ENCODE data around the gene ARHGEF38. TPM values are rescaled to one million over a fixed set of nuclear protein-coding genes. Genes with fewer than 3 reads are reported as not detected.
A peak's percentile ranks its signal among the peaks of the same experiment; 100 is the strongest.
"Not testable (repeated sequence)": the region's sequence is repeated elsewhere in the genome, so short reads cannot be mapped to it uniquely, and the experiment has no call there.

Gene ARHGEF38
- total RNA-seq, 1 donor from 2014 or later: 1.6 TPM

GRCh38 chr4:105686571-105686970, 134.2 kb downstream of the ARHGEF38 start:
- H3K4me3 Mint-ChIP-seq (ENCODE audit: low read depth): no peak overlapping the region
- no peak for DNase-seq (ENCODE audit: low spot score, unreplicated experiment)
- no peak overlapping the region for H3K27ac Mint-ChIP-seq
- no peaks in the 10 kb centered on the region for H3K27me3 Mint-ChIP-seq
- no peak for TF ChIP-seq CTCF (IDR thresholded peaks at IDR 0.05; ENCODE audit: unreplicated experiment)
- H3K4me1 Mint-ChIP-seq (ENCODE audit: low read depth): no peaks in the 10 kb centered on the region
- no peaks in the 10 kb centered on the region for H3K9me3 Mint-ChIP-seq (ENCODE audit: low read depth)
- H3K36me3 Mint-ChIP-seq (ENCODE audit: insufficient read depth): peaks cover 11% of the 10 kb centered on the region

GRCh38 chr4:105694812-105695211, 142.4 kb downstream of the ARHGEF38 start:
- not testable (repeated sequence) for H3K9me3 Mint-ChIP-seq (ENCODE audit: low read depth); H3K4me1 Mint-ChIP-seq (ENCODE audit: low read depth); H3K4me3 Mint-ChIP-seq (ENCODE audit: low read depth); DNase-seq (ENCODE audit: low spot score, unreplicated experiment); H3K27ac Mint-ChIP-seq; H3K27me3 Mint-ChIP-seq
- peaks cover 14% of the 10 kb centered on the region for H3K36me3 Mint-ChIP-seq (ENCODE audit: insufficient read depth)

GRCh38 chr4:105695832-105696231, 143.4 kb downstream of the ARHGEF38 start:
- DNase-seq (ENCODE audit: low spot score, unreplicated experiment): not testable (repeated sequence)

GRCh38 chr4:105698607-105699006, 146.2 kb downstream of the ARHGEF38 start:
- Mint-ChIP-seq H3K36me3 (ENCODE audit: insufficient read depth) (peaks cover 11% of the 10 kb centered on the region), H3K4me3 (ENCODE audit: low read depth) (no peak overlapping the region), H3K27ac (no peak overlapping the region), H3K9me3 (ENCODE audit: low read depth) (no peaks in the 10 kb centered on the region), H3K4me1 (ENCODE audit: low read depth) (no peaks in the 10 kb centered on the region), H3K27me3 (no peaks in the 10 kb centered on the region)
- no peak for DNase-seq (ENCODE audit: low spot score, unreplicated experiment)
- TF ChIP-seq CTCF (IDR thresholded peaks at IDR 0.05; ENCODE audit: unreplicated experiment): no peak

More at GRCh38 chr4:105695832-105696231, 143.4 kb downstream of the ARHGEF38 start:
- H3K36me3 Mint-ChIP-seq (ENCODE audit: insufficient read depth): peaks cover 14% of the 10 kb centered on the region
- not testable (repeated sequence) for H3K9me3 Mint-ChIP-seq (ENCODE audit: low read depth); H3K4me3 Mint-ChIP-seq (ENCODE audit: low read depth); H3K4me1 Mint-ChIP-seq (ENCODE audit: low read depth); H3K27ac Mint-ChIP-seq; H3K27me3 Mint-ChIP-seq

GRCh38 chr4:105707782-105708180, 155.4 kb downstream of the ARHGEF38 start:
- Mint-ChIP-seq H3K9me3 (ENCODE audit: low read depth) (peaks cover 3% of the 10 kb centered on the region), H3K27ac (peak overlapping the region; percentile 99), H3K27me3 (no peaks in the 10 kb centered on the region), H3K4me3 (ENCODE audit: low read depth) (peak overlapping the region; percentile 98), H3K36me3 (ENCODE audit: insufficient read depth) (peaks cover 4% of the 10 kb centered on the region), H3K4me1 (ENCODE audit: low read depth) (peaks cover 30% of the 10 kb centered on the region)
- no peak for DNase-seq (ENCODE audit: low spot score, unreplicated experiment)
- no peak for TF ChIP-seq CTCF (IDR thresholded peaks at IDR 0.05; ENCODE audit: unreplicated experiment)

- H3K36me3 Mint-ChIP-seq (ENCODE audit: insufficient read depth): peaks cover 4% of the 10 kb centered on the region
- peak within 1 kb of the TSS; percentile 98 for H3K4me3 Mint-ChIP-seq (ENCODE audit: low read depth)
- no peak for TF ChIP-seq CTCF (IDR thresholded peaks at IDR 0.05; ENCODE audit: unreplicated experiment)
- H3K27me3 Mint-ChIP-seq: no peaks in the 10 kb centered on the region
- H3K27ac Mint-ChIP-seq: peak within 1 kb of the TSS; percentile 99
- peaks cover 3% of the 10 kb centered on the region for H3K9me3 Mint-ChIP-seq (ENCODE audit: low read depth)
- H3K4me1 Mint-ChIP-seq (ENCODE audit: low read depth): peaks cover 34% of the 10 kb centered on the region
- DNase-seq (ENCODE audit: low spot score, unreplicated experiment): peak; percentile 89
These were observed 156.0 kb downstream of the ARHGEF38 start, which contains the start of the genes GSTCD and INTS12 for GRCh38 chr4:105708181-105709080. Gene GSTCD (plus strand): TSS chr4:105708784. CDS start chr4:105717614, 8,830 bp downstream. Gene INTS12 (minus strand): TSS chr4:105708689. CDS start chr4:105700005, 8,684 bp downstream.

Measured in progenitor cell of endocrine pancreas (in vitro differentiated cells).